Fibroblast of lung (primary cell): ENCODE results near the gene SAMD7. TPM values are rescaled to one million over a fixed set of nuclear protein-coding genes. Genes with fewer than 3 reads are reported as not detected.

Source experiments
- DNase-seq, 2 donors: peaks; one replicate each; pipeline versions ENCODE4 v3.0.0 to v3.0.0-alpha.2; 2010; ENCODE audit warnings: low read depth in 2 of 2
- H2AFZ ChIP-seq: 2 replicates; pipeline ENCODE4 v1.5.1; 2012; ENCODE audit warnings: low read length, control low read depth, inconsistent platforms
- H3K27ac ChIP-seq: 2 replicates; pipeline ENCODE4 v1.5.1; 2011; ENCODE audit warnings: low read length, control low read depth; ENCODE audit not compliant: insufficient read depth
- H3K27me3 ChIP-seq: 2 replicates; pipeline ENCODE4 v1.5.1; 2011; ENCODE audit warnings: mild to moderate bottlenecking, low read length; ENCODE audit not compliant: control insufficient read depth, insufficient read depth
- H3K36me3 ChIP-seq: 2 replicates; pipeline ENCODE4 v1.5.1; 2011; ENCODE audit warnings: low read length; ENCODE audit not compliant: control insufficient read depth, insufficient read depth
- H3K4me1 ChIP-seq: 2 replicates; pipeline ENCODE4 v1.5.1; 2011; ENCODE audit warnings: low read length; ENCODE audit not compliant: control insufficient read depth, insufficient read depth; ENCODE audit errors: extremely low read depth
- H3K4me2 ChIP-seq: 2 replicates; pipeline ENCODE4 v1.5.1; 2011; ENCODE audit warnings: low read length, control low read depth; ENCODE audit not compliant: insufficient read depth; ENCODE audit errors: extremely low read depth
- H3K4me3 ChIP-seq, 4 experiments: fragments of 200-600 bp in 1 of 4; sonication (generic) in 1 of 4; replicated peaks in 1 of 4; 2 replicates each; pipeline ENCODE4 v1.5.1; 2011 to 2016; ENCODE audit warnings: low read length in 4 of 4, low read depth in 3 of 4, mild to moderate bottlenecking in 3 of 4, control low read depth in 2 of 4, inconsistent platforms in 1 of 4, mixed read lengths in 1 of 4; ENCODE audit not compliant: insufficient read depth in 1 of 4; ENCODE audit errors: control extremely low read depth in 1 of 4
- H3K79me2 ChIP-seq: 2 replicates; pipeline ENCODE4 v1.5.1; 2012; ENCODE audit warnings: mild to moderate bottlenecking, low read length, inconsistent platforms; ENCODE audit not compliant: control insufficient read depth, insufficient read depth
- H3K9ac ChIP-seq: 2 replicates; pipeline ENCODE4 v1.5.1; 2011; ENCODE audit warnings: mild to moderate bottlenecking, low read length, control low read depth; ENCODE audit not compliant: insufficient read depth
- H3K9me3 ChIP-seq: 2 replicates; pipeline ENCODE4 v1.5.1; 2012; ENCODE audit warnings: low read depth, low read length; ENCODE audit not compliant: control insufficient read depth, insufficient read depth
- H4K20me1 ChIP-seq: 2 replicates; pipeline ENCODE4 v1.5.1; 2011; ENCODE audit warnings: low read length; ENCODE audit not compliant: control insufficient read depth, insufficient read depth; ENCODE audit errors: extremely low read depth
- EZH2 ChIP-seq: IDR thresholded peaks from 2 replicates; pipeline ENCODE4 v1.5.1; 2012; ENCODE audit warnings: low read length, control low read depth, mild to moderate bottlenecking; ENCODE audit errors: missing control alignments
- polyA plus RNA-seq, 2 donors: library from polyadenylated mRNA; depleted of rRNA in 1 of 2; stranded (reverse) in 1 of 2; unstranded in 1 of 2; fragments of >200 nt; gene quantifications; 2 replicates each; pipeline ENCODE4 v1.2.1, GENCODE V29; 2011 to 2012; ENCODE audit warnings: missing spikeins in 1 of 2
- total RNA-seq: library from RNA; depleted of rRNA; stranded (reverse); fragments of >200 nt; gene quantifications from 2 replicates; pipeline ENCODE4 v1.2.1, GENCODE V29; 2014
- TF ChIP-seq, protein P1 (sequence below), 2 donors: IDR thresholded peaks in 1 of 2; conservative IDR thresholded peaks in 1 of 2; 1 replicate in 1 of 2; 2 replicates in 1 of 2; pipeline ENCODE4 v1.5.1; 2011 to 2012; ENCODE audit warnings: low read length in 2 of 2, control low read depth in 1 of 2, inconsistent platforms in 1 of 2, low read depth in 1 of 2, mild to moderate bottlenecking in 1 of 2

SAMD7 gene
- total and polyA plus RNA-seq, 2 donors (not counting 1 experiment from before 2014, with no cell fraction given): not detected

DNA sequence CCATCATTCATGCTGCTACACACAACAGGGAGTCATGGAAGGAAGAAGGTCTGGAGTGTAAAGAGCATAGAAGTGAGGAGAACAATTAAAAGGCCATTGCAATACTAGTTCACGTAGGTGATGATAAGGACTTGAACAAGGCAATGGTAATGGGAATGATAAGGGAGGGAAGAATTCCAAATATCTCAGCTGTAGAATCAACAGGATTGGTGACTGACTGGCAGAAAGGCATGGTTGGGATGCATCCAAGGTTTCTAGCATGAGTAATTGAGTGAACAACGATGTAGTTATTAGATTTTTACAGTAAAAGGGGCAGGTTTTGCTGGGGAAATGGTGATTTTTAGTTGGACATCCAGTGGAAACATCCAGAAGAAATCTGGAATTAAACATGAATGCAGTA lies 52.8 kb downstream of the SAMD7 start:
- H3K9me3 ChIP-seq: no peaks in the 10 kb centered on the region
- H2AFZ ChIP-seq: no peak overlapping the region
- peaks cover 6% of the 10 kb centered on the region for H3K4me1 ChIP-seq
- TF ChIP-seq, protein P1, sequence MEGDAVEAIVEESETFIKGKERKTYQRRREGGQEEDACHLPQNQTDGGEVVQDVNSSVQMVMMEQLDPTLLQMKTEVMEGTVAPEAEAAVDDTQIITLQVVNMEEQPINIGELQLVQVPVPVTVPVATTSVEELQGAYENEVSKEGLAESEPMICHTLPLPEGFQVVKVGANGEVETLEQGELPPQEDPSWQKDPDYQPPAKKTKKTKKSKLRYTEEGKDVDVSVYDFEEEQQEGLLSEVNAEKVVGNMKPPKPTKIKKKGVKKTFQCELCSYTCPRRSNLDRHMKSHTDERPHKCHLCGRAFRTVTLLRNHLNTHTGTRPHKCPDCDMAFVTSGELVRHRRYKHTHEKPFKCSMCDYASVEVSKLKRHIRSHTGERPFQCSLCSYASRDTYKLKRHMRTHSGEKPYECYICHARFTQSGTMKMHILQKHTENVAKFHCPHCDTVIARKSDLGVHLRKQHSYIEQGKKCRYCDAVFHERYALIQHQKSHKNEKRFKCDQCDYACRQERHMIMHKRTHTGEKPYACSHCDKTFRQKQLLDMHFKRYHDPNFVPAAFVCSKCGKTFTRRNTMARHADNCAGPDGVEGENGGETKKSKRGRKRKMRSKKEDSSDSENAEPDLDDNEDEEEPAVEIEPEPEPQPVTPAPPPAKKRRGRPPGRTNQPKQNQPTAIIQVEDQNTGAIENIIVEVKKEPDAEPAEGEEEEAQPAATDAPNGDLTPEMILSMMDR (conservative IDR thresholded peaks at IDR 0.05 in 1 of 2, IDR thresholded peaks at IDR 0.05 in 1 of 2; ENCODE audit: low read depth in 1 of 2, low read length in 2 of 2): no peak
- TF ChIP-seq EZH2: no peak
- peaks cover 24% of the 10 kb centered on the region for H3K79me2 ChIP-seq
- H3K27ac ChIP-seq: no peak overlapping the region
- peaks cover 7% of the 10 kb centered on the region for H3K27me3 ChIP-seq
- DNase-seq: peak in 1 of 2 donors; percentile 77
- H4K20me1 ChIP-seq: peaks cover 2% of the 10 kb centered on the region
- H3K4me2 ChIP-seq: no peak overlapping the region
- no peak overlapping the region for H3K4me3 ChIP-seq
- H3K36me3 ChIP-seq: no peaks in the 10 kb centered on the region
- H3K9ac ChIP-seq: no peak overlapping the region

DNA sequence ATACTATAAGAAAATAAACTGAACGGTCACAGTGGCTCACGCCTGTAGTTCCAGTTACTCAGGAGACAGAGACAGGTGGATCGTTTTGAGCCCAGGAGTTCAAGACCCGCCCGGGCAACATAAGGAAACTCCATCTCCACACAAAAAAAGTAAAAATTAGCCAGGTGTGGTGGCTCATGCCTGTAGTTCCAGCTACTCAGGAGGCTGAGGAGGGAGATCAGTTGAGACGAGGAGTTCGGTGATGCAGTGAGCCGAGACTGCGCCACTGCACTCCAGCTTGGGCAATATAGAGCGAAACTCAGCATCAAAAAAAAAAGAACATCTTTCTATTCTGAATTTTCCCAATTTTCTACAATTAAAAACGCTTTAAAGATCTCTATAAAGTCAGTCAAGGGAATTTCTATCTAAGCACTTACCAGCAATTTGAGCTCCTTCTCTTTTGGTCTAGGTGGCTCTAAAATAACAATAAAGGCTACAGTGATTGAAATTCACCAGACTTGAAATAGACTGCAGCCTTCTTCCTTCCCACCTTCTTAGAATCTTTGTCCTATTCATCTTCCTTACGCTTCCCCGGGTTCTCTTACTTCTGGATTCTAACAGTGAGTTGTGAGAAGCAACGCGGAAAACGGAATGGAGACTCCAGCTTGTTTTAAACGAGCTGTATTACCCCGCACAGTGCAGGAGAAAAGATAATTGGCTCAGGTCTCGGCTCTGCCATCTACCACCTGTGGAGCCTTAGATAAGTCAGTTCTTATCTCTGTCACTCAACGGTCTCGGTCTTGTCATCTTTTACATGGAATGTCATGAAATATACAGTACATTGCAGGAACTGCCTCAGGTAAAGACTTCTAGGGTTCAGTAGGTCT lies 54.4 kb downstream of the SAMD7 start:
- H4K20me1 ChIP-seq: peaks cover 2% of the 10 kb centered on the region
- H3K79me2 ChIP-seq: peaks cover 40% of the 10 kb centered on the region
- H3K4me1 ChIP-seq: peaks cover 6% of the 10 kb centered on the region
- H3K4me2 ChIP-seq: peak overlapping the region; percentile 81
- H3K9ac ChIP-seq: peak overlapping the region; percentile 90
- DNase-seq: peak in 1 of 2 donors; percentile 5
- H3K9me3 ChIP-seq: no peaks in the 10 kb centered on the region
- TF ChIP-seq EZH2: no peak
- TF ChIP-seq, protein P1 (conservative IDR thresholded peaks at IDR 0.05 in 1 of 2, IDR thresholded peaks at IDR 0.05 in 1 of 2; ENCODE audit: low read depth in 1 of 2, low read length in 2 of 2): no peak
- H3K36me3 ChIP-seq: no peaks in the 10 kb centered on the region
- peak overlapping the region; percentile 97 for H2AFZ ChIP-seq
- no peaks in the 10 kb centered on the region for H3K27me3 ChIP-seq
- H3K27ac ChIP-seq: peak overlapping the region; percentile 89
- peak overlapping the region; percentile 48 to 97 (median 66) for H3K4me3 ChIP-seq

DNA sequence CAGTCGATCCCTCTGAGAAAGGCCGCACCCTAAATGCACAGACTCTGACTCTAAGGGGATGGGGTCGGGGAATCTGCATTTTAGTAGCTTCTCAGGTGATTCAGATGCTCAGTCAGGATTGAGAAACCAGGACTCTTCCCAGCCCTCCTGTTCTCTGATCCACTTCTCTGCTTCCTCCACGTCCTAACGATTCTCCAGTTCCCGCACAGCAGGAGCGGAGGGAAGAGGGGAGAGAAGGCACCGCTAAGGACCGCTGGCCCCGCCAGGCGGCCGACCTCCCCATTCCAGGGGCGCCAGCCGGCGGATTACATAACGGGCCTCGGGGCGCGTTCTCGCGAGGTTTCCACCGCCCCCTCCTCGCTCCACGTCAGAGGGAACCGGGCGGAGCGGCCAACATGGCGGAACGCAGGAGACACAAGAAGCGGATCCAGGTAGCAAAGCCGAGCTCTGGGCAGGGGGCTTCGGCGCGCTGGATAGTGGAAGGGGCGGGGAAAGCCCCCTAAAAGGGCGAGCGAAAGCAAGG lies 55.1 kb downstream of the SAMD7 start, which contains the start of gene SEC62:
Gene SEC62, plus strand, starts transcription at position 380 of the 523 bp plus-strand sequence. Its CDS starts 16 bp downstream, at position 396.
- DNase-seq: peak; percentile 87 to 89
- Histone ChIP-seq H4K20me1 (peaks cover 3% of the 10 kb centered on the region), H3K36me3 (no peaks in the 10 kb centered on the region), H3K9ac (peak within 1 kb of the TSS; percentile 90), H3K4me3 (peak within 1 kb of the TSS; percentile 48 to 97 (median 66)), H3K79me2 (peaks cover 47% of the 10 kb centered on the region), H3K4me1 (peaks cover 6% of the 10 kb centered on the region), H3K9me3 (no peaks in the 10 kb centered on the region), H3K27ac (peak within 1 kb of the TSS; percentile 89), H3K27me3 (no peaks in the 10 kb centered on the region), H3K4me2 (peak within 1 kb of the TSS; percentile 81), H2AFZ (peak within 1 kb of the TSS; percentile 97)
- TF ChIP-seq, protein P1 (conservative IDR thresholded peaks at IDR 0.05 in 1 of 2, IDR thresholded peaks at IDR 0.05 in 1 of 2; ENCODE audit: low read depth in 1 of 2, low read length in 2 of 2): peak; percentile 19 to 42
- no peak for TF ChIP-seq EZH2
